Nucleus accumbens (tissue), 56 donors: ENCODE measurements around the gene ARHGEF19.
"Not testable (repeated sequence)": the region's sequence is repeated elsewhere in the genome, so short reads cannot be mapped to it uniquely, and the experiment has no call there.

Experiments used
- DNase-seq, 56 donors: peaks; one replicate each; lab custom pipeline; 2025; lab: John Stamatoyannopoulos, UW

Gene ARHGEF19

DNA sequence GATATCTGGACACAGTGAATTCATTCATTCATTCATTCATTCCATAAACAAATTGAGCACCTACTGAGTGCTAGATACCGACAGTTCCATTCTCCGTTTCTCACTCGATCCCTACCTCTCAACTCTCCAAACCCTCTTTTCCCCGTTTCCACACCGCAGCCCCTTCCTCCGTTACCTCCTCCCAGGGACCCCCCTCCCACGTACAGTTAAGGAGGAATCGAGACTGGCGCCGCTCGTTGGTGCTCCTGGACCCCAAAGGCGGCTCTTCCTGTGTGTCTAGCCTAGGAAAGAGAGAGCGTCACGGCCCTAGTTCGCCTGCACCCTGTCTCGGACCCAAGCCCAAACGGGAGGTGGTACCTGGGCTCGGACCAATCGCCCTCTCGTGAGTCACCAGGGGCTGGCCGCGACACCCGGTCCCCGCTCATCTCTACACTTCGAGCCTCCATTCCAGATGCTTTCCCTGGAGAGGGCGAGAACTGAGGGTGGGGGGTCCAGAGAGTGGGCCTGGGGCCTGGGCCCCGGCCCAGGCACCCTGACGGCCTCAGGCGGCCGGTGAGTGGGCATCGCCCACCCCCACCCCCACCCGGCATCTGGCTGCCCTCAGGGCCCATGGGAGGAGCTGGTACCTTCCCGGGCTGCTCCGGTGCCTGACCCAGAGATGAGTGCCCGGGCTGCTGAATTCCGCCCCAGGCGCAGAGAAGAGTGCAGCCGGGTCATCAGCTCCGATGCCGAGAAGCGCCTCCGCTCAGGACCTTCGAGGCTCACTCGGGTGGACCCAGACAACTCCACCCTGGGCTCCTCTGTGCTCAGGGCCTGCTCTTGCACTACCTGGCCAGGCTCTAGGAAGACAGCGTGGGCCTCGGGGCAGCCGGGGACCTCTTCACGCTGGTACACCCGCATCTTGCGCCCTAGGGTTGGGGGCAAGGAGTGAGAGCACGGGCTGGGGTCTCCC is 4.9 kb downstream of the ARHGEF19 start:
- DNase-seq: no peak

DNA sequence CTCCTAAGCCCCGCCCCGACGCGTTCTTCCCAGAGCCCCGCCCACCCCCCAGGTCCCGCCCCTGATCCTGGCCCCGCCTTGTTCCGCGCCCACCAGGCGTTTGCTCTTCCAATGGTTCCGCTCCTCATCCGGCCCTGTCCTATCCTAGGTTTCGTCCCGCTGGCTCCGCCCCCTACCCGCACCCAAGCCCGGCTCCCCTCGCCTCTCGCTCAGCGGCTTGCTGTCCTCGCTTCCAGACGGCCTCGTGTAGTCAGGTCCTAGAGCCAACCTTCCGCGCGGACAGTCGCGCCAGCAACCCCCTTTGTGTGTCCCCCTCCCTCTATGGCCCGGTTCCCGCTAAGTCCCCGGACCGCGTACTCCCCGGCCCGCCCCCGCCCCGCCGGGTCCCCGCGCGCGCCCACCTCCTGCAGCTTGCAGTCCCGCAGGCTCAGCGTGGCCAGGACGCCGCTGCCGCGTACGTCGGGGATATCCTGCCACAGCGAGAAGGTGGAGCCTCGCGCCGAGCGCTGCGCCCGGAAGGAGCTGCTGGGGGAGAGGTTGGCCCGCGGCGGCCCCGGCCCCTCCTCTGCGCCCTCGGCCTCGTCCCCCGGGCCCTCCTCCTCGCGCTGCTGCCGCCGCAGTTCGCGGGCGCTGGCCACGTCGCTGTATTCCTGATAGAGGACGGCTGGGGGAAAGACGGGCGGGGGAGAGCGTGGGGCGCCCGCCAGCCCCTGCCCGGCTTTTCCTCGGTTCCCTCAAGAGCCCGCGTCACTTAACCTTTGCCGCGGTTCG is 5.7 kb downstream of the ARHGEF19 start:
- peak; percentile 34 to 96 (median 84) for DNase-seq

GRCh38 chr1:16205891-16206546 is 6.4 kb downstream of the ARHGEF19 start:
- DNase-seq: peak in 2 of 56 donors; percentile 38 to 56

DNA sequence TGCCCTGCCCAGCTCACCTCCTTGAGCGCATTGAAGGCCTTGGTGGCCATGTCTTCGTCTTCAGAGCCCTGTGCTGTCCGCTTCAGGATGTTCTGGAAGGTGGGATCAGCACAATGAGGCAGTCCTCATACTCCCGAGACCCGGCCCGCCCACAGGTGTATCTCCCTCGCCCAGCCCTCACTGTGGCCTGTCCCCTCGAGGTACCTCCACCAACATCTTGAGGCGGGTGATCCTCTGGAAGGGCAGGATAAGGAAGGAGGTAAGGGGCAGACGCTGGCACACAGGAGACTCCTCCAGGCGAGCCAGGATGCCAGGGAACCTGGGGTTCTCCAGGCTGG is 7.1 kb downstream of the ARHGEF19 start:
- DNase-seq: no peak

- no peak for DNase-seq
Measured at GRCh38 chr1:16204634-16205333, 7.7 kb downstream of the ARHGEF19 start.

DNA sequence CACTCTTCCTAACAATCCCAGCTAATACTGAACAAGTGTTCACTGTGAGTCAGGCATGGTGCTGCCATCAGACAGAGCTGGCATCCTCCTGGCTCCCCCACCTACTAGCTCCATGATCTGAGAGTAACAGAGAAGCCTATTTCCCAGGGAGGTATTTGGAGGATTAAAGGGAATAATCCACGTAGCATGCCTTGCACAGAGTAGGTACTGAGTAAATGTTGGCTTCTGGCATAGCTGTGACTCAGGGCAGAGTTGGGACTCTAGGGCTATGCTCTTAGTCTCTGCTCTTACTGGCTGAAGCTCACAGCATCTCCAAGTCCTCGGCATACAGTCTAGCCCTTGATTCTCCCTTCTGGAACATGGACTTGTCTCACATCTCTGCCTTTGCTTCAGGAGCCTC is 8.2 kb downstream of the ARHGEF19 start:
- no peak for DNase-seq

GRCh38 chr1:16203550-16203949 is 8.9 kb downstream of the ARHGEF19 start:
- DNase-seq: no peak

- no peak for DNase-seq
Measured at GRCh38 chr1:16202281-16203210, 9.9 kb downstream of the ARHGEF19 start.

DNA sequence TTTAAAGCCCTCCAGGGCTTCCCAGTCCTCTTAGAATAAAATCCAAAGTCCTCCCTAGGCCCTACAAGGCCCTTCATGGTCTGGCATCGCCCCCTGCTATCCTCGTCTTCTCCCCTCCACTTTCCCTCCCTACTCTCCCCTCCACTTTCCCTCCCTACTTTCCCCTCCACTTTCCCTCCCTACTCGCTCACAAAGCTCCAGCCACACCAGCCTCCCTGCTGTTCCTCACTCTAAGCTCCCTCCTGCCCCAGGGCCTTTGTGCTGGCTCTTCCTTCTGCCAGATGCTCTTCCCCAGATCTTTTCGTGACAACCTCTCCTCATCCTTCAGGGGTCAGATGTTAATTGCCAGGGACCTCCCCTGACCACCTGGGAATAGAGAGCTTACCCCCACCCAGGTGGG is 12.8 kb downstream of the ARHGEF19 start:
- no peak for DNase-seq

GRCh38 chr1:16199157-16199501 is 13.3 kb downstream of the ARHGEF19 start:
- DNase-seq: no peak

DNA sequence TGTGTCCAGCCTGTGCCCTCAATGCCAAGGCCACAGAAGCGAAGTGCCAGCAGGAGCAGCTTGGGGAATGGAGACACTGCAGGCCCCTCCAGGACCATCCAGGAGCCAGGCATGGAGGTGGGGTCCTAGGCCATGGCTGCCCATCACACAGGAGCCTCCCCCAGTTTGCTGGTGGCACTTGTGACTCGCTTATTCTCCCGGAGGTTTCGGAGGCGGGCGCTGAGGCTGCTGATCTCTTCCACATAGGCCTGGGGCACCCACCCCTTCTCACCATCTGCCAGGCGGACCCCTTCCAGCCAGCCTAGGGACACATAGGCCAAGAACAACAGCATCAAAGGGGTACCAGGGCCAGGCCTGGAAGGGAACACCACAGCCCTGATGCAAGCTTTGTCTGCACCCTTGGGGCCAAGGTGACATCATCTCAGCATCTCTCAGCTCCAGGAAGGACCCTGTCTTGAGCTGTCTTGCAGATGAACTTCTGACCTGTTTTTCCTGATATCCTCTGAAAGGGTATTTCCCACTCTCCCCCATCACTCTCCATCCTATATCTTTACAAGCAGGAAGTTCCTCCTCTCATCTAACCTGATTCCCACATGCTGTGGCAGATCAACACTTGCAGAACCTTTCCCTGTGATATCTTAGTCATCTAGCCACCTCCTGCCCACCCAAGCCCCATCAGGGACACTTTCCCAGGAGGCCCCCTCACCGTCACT is 13.9 kb downstream of the ARHGEF19 start:
- no peak for DNase-seq

DNA sequence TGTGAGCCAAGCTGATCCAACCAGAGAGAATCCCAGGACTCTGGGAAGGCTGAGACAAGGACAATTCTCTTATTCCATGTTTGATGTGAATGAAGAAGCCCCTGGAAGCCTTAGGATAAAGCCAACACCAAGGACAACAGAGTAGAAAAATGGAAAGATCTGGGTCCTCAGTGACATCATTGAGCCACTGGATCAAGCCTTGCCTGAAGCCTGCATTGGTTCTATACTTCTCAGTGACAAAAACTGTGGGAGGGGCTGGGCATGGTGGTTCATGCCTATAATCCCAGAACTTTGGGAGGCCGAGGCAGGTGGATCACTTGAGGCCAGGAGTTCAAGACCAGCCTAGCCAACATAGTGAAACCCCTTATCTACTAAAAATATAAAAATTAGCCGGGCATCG is 15.6 kb downstream of the ARHGEF19 start:
- no peak for DNase-seq

GRCh38 chr1:16196139-16196538 is 16.3 kb downstream of the ARHGEF19 start:
- not testable (repeated sequence) for DNase-seq

DNA sequence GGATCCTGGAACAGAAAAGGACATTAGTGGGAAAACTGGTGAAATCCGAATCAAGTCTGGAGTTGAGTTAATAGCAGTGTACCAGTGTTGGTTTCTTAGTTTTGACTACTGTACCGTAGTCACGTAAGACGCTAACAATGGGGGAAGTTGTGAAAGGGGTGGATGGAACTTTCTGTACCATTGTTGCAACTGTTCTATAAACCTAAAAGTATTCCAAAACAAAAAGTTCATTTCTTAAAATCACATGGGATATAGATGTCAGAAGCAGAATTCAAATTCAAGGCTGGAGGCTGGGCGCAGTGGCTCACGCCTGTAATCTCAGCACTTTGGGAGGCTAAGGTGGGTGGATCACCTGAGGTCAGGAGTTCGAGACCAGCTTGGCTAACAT is 16.9 kb downstream of the ARHGEF19 start:
- no peak for DNase-seq

DNA sequence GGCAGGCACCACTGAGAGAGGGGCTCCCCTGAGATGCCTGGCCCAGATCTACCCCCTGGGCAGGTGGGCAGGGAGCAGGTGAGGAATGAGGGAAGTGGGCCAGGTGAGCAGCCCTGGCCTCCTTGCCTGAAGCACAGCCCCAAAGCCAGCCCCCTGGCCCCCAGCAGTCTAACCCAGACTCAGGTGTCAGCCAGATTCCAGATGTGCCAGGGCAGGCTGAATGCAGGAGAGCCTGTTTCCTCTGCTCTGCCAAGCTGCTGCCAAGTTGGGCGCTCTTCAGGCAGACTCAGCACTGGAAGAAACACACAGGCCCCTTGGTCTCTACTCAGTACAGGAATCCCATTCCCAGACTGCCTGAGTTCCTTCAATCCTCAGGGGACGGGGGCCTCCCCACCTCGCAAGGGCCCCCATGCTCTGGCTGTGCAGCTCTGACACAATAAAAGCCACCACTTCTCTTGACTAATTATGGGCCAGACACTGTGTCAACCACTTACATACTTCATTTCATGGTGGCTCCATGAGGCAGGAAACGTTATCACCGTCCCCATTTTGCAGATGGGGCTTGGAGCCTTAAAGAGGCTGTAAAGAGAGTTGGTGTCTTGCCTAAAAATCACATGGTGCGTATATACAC is 20.4 kb downstream of the ARHGEF19 start:
- DNase-seq: no peak

GRCh38 chr1:16191309-16191708 is 21.1 kb downstream of the ARHGEF19 start:
- peak in 3 of 56 donors; percentile 6 to 29 (median 23) for DNase-seq

GRCh38 chr1:16189921-16190621 is 22.4 kb downstream of the ARHGEF19 start:
- peak in 49 of 56 donors; percentile 14 to 84 (median 42) for DNase-seq

GRCh38 chr1:16189003-16189402 is 23.4 kb downstream of the ARHGEF19 start:
- DNase-seq: no peak
